Transverse colon (tissue), 4 donors: ENCODE data around the gene TMEM175.

Experiments used
- EP300 ChIP-seq: sonication (generic); formaldehyde crosslinking; IDR thresholded peaks from one replicate; pipeline ENCODE4 v1.6.1; 2017; ENCODE audit warnings: antibody characterized with exemption, low read depth
- POLR2A ChIP-seq: fragments of 450-650 bp; IDR thresholded peaks from one replicate; pipeline ENCODE4 v1.6.1; 2016; ENCODE audit warnings: antibody characterized with exemption, mild to moderate bottlenecking, moderate library complexity
- POLR2AphosphoS5 ChIP-seq, 3 donors: sonication (generic); formaldehyde crosslinking; IDR thresholded peaks; one replicate each; pipeline ENCODE4 v1.6.1; 2016; ENCODE audit warnings: antibody characterized with exemption in 3 of 3
- TF ChIP-seq, protein P1 (sequence below), 5 experiments: fragments of 200-600 bp in 3 of 5; fragments of 450-650 bp in 2 of 5; sonication (generic) in 3 of 5; IDR thresholded peaks; 1 replicate in 2 of 5; 2 replicates in 3 of 5; pipeline ENCODE4 v1.5.1; 2016 to 2017; ENCODE audit warnings: antibody characterized with exemption in 5 of 5, inconsistent platforms in 3 of 5, mild to moderate bottlenecking in 2 of 5, moderate library complexity in 1 of 5

GRCh38 chr4:978957-979701 lies 46.9 kb downstream of the TMEM175 start:
- TF ChIP-seq POLR2AphosphoS5 (IDR thresholded peaks at IDR 0.05): no peak
- TF ChIP-seq, protein P1, sequence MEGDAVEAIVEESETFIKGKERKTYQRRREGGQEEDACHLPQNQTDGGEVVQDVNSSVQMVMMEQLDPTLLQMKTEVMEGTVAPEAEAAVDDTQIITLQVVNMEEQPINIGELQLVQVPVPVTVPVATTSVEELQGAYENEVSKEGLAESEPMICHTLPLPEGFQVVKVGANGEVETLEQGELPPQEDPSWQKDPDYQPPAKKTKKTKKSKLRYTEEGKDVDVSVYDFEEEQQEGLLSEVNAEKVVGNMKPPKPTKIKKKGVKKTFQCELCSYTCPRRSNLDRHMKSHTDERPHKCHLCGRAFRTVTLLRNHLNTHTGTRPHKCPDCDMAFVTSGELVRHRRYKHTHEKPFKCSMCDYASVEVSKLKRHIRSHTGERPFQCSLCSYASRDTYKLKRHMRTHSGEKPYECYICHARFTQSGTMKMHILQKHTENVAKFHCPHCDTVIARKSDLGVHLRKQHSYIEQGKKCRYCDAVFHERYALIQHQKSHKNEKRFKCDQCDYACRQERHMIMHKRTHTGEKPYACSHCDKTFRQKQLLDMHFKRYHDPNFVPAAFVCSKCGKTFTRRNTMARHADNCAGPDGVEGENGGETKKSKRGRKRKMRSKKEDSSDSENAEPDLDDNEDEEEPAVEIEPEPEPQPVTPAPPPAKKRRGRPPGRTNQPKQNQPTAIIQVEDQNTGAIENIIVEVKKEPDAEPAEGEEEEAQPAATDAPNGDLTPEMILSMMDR (IDR thresholded peaks at IDR 0.05): no peak
- no peak for TF ChIP-seq EP300
- TF ChIP-seq POLR2A: no peak
